Astrocyte (in vitro differentiated cells and primary cell): ENCODE results near the gene RNF144A. TPM values are rescaled to one million over a fixed set of nuclear protein-coding genes. Genes with fewer than 3 reads are reported as not detected.

Experiments
- DNase-seq: peaks from one replicate; pipeline ENCODE4 v3.0.0-alpha.2; 2010; ENCODE audit warnings: low read depth
- FAIRE-seq: peaks from 2 replicates; lab custom pipeline; 2011; peaks lifted over from hg19 to GRCh38; lab: Jason Lieb, UNC
- H2AFZ ChIP-seq: 2 replicates; pipeline ENCODE4 v1.6.0; 2012; ENCODE audit warnings: low read depth, low read length, inconsistent platforms
- H3K27ac ChIP-seq: 2 replicates; pipeline ENCODE4 v1.5.1; 2011; ENCODE audit warnings: low read depth, low read length, inconsistent platforms
- H3K27me3 ChIP-seq: 2 replicates; pipeline ENCODE4 v1.6.0; 2011; ENCODE audit warnings: low read length, inconsistent platforms; ENCODE audit not compliant: insufficient read depth
- H3K36me3 ChIP-seq: 2 replicates; pipeline ENCODE4 v1.5.1; 2011; ENCODE audit warnings: low read length, inconsistent platforms; ENCODE audit not compliant: insufficient read depth
- H3K4me1 ChIP-seq: 2 replicates; pipeline ENCODE4 v1.5.1; 2011; ENCODE audit warnings: low read length, inconsistent platforms; ENCODE audit not compliant: insufficient read depth
- H3K4me2 ChIP-seq: 2 replicates; pipeline ENCODE4 v1.6.0; 2012; ENCODE audit warnings: low read length, inconsistent platforms
- H3K4me3 ChIP-seq: 2 replicates; pipeline ENCODE4 v1.5.1; 2011; ENCODE audit warnings: low read depth, mild to moderate bottlenecking, low read length, inconsistent platforms; ENCODE audit not compliant: insufficient read depth
- H3K79me2 ChIP-seq: 2 replicates; pipeline ENCODE4 v1.6.0; 2012; ENCODE audit warnings: mild to moderate bottlenecking, low read length, inconsistent platforms; ENCODE audit not compliant: insufficient read depth
- H3K9ac ChIP-seq: 2 replicates; pipeline ENCODE4 v1.6.0; 2012; ENCODE audit warnings: mild to moderate bottlenecking, low read length, inconsistent platforms
- H3K9me3 ChIP-seq: 2 replicates; pipeline ENCODE4 v1.5.1; 2012; ENCODE audit warnings: low read depth, mild to moderate bottlenecking, low read length, inconsistent platforms; ENCODE audit not compliant: insufficient read depth
- H4K20me1 ChIP-seq: 2 replicates; pipeline ENCODE4 v1.6.0; 2012; ENCODE audit warnings: low read length, inconsistent platforms; ENCODE audit not compliant: insufficient read depth
- H3K27ac Mint-ChIP-seq: one replicate; pipeline ENCODE4 v1.8.0; 2021; ENCODE audit warnings: mild to moderate bottlenecking, mixed read lengths; ENCODE audit not compliant: unreplicated experiment
- H3K27me3 Mint-ChIP-seq: one replicate; pipeline ENCODE4 v1.8.0; 2021; ENCODE audit warnings: low read depth, mixed read lengths; ENCODE audit not compliant: unreplicated experiment
- H3K36me3 Mint-ChIP-seq: one replicate; pipeline ENCODE4 v1.8.0; 2021; ENCODE audit warnings: low read depth, mixed read lengths; ENCODE audit not compliant: unreplicated experiment
- H3K4me1 Mint-ChIP-seq: one replicate; pipeline ENCODE4 v1.8.0; 2021; ENCODE audit warnings: low read depth, mixed read lengths; ENCODE audit not compliant: unreplicated experiment
- H3K4me3 Mint-ChIP-seq: one replicate; pipeline ENCODE4 v1.8.0; 2021; ENCODE audit warnings: mild to moderate bottlenecking, moderate library complexity, mixed read lengths; ENCODE audit not compliant: unreplicated experiment
- H3K9me3 Mint-ChIP-seq: one replicate; pipeline ENCODE4 v1.8.0; 2021; ENCODE audit warnings: mild to moderate bottlenecking, mixed read lengths; ENCODE audit not compliant: unreplicated experiment
- CTCF ChIP-seq: IDR thresholded peaks from 2 replicates; pipeline ENCODE4 v1.5.1; 2011; ENCODE audit warnings: low read depth, mild to moderate bottlenecking, inconsistent platforms, low read length, moderate library complexity; ENCODE audit not compliant: insufficient read depth
- EZH2 ChIP-seq: IDR thresholded peaks from 2 replicates; pipeline ENCODE4 v1.6.1; 2012; ENCODE audit warnings: mild to moderate bottlenecking, low read length, inconsistent platforms; ENCODE audit not compliant: insufficient read depth
- total RNA-seq: library from RNA; stranded (reverse); gene quantifications from 2 replicates; pipeline ENCODE4 v1.2.1, GENCODE V29; 2021

Gene RNF144A
- total RNA-seq, 1 donor from 2014 or later: 4.9 TPM

- peaks cover 4% of the 10 kb centered on the region for H3K4me1 Mint-ChIP-seq
- H3K9me3 Mint-ChIP-seq: peaks cover 13% of the 10 kb centered on the region
- peaks cover 14% of the 10 kb centered on the region for H3K36me3 Mint-ChIP-seq
These were observed 65.2 kb downstream of the RNF144A start for GRCh38 chr2:6982449-6982848.

GRCh38 chr2:6982934-6983589 is 65.8 kb downstream of the RNF144A start:
- Mint-ChIP-seq H3K9me3 (peaks cover 13% of the 10 kb centered on the region), H3K4me1 (peaks cover 4% of the 10 kb centered on the region), H3K27ac (no peak overlapping the region), H3K4me3 (no peak overlapping the region), H3K36me3 (peaks cover 14% of the 10 kb centered on the region), H3K27me3 (no peaks in the 10 kb centered on the region)
- Histone ChIP-seq H3K79me2 (no peaks in the 10 kb centered on the region), H3K9ac (no peak overlapping the region), H3K4me1 (no peaks in the 10 kb centered on the region), H4K20me1 (no peaks in the 10 kb centered on the region), H2AFZ (no peak overlapping the region), H3K27me3 (no peaks in the 10 kb centered on the region), H3K27ac (no peak overlapping the region), H3K4me3 (no peak overlapping the region), H3K36me3 (no peaks in the 10 kb centered on the region), H3K9me3 (peaks cover 4% of the 10 kb centered on the region), H3K4me2 (no peak overlapping the region)
- FAIRE-seq: no peak
- DNase-seq: no peak
- TF ChIP-seq CTCF: no peak
- no peak for TF ChIP-seq EZH2

More at GRCh38 chr2:6982449-6982848, 65.2 kb downstream of the RNF144A start:
- no peaks in the 10 kb centered on the region for H3K27me3 Mint-ChIP-seq
- TF ChIP-seq CTCF (no peak), EZH2 (no peak)
- Histone ChIP-seq H3K9ac (no peak overlapping the region), H3K27ac (no peak overlapping the region), H2AFZ (no peak overlapping the region), H3K4me2 (no peak overlapping the region), H4K20me1 (no peaks in the 10 kb centered on the region), H3K4me1 (peaks cover under 1% of the 10 kb centered on the region), H3K9me3 (peaks cover 4% of the 10 kb centered on the region), H3K79me2 (no peaks in the 10 kb centered on the region), H3K36me3 (no peaks in the 10 kb centered on the region), H3K27me3 (no peaks in the 10 kb centered on the region), H3K4me3 (no peak overlapping the region)
- FAIRE-seq (no peak), DNase-seq (no peak)
- H3K4me3 Mint-ChIP-seq: no peak overlapping the region
- no peak overlapping the region for H3K27ac Mint-ChIP-seq

GRCh38 chr2:6986301-6986911 is 69.2 kb downstream of the RNF144A start:
- H3K27ac Mint-ChIP-seq: no peak overlapping the region
- H3K4me3 Mint-ChIP-seq: no peak overlapping the region
- peaks cover 5% of the 10 kb centered on the region for H3K9me3 Mint-ChIP-seq
- peaks cover 2% of the 10 kb centered on the region for H3K9me3 ChIP-seq
- H3K4me1 Mint-ChIP-seq: peaks cover 4% of the 10 kb centered on the region
- H3K9ac ChIP-seq: no peak overlapping the region
- no peaks in the 10 kb centered on the region for H3K27me3 ChIP-seq
- no peak for DNase-seq
- TF ChIP-seq EZH2 (no peak), CTCF (no peak)
- H3K27ac ChIP-seq: no peak overlapping the region
- H3K36me3 Mint-ChIP-seq: peaks cover 6% of the 10 kb centered on the region
- no peak for FAIRE-seq
- no peaks in the 10 kb centered on the region for H3K27me3 Mint-ChIP-seq
- H4K20me1 ChIP-seq: no peaks in the 10 kb centered on the region
- no peaks in the 10 kb centered on the region for H3K36me3 ChIP-seq
- no peak overlapping the region for H3K4me3 ChIP-seq
- no peaks in the 10 kb centered on the region for H3K4me1 ChIP-seq
- H2AFZ ChIP-seq: no peak overlapping the region
- H3K79me2 ChIP-seq: no peaks in the 10 kb centered on the region
- no peak overlapping the region for H3K4me2 ChIP-seq
